ENCODE measurements around the gene HMGCL.
"Not testable (repeated sequence)": the region's sequence is repeated elsewhere in the genome, so short reads cannot be mapped to it uniquely, and the experiment has no call there.

The HMGCL gene

DNA sequence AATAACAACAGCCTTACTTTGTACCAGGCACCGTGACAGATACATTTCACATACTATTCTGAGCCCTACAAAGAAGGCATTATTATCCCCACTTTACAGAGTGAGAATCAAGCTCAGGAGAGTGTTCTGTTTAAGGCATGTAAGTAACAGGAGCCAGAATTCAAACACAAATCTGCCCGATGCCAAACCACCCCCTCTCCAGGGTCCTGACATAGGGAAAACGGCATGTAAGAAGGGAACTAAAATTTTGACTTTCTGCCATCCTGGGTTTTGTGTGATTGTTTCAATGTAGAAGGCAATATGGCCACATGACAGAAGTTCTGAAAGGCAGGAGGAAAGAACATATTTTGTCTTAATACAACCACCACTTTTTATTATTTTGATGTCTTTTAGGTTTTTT is 37.4 kb upstream of the HMGCL start:
- no peak overlapping the region for H3K4me2 ChIP-seq
- H3K4me3 ChIP-seq (IDR thresholded peaks at IDR 0.05; ENCODE audit: insufficient read depth, low read depth, low read length) = no peak overlapping the region
- H3K4me1 ChIP-seq (ENCODE audit: low read depth, poor library complexity, severe bottlenecking) = peaks cover 28% of the 10 kb centered on the region
- no peak overlapping the region for H2AFZ ChIP-seq (ENCODE audit: low read depth)
- no peaks in the 10 kb centered on the region for H3K79me2 ChIP-seq (ENCODE audit: insufficient read depth, low read depth)
- H3K36me3 ChIP-seq (ENCODE audit: insufficient read depth) = peaks cover 2% of the 10 kb centered on the region; the same call in 1 of the 2 replicates
- no peak overlapping the region for H3K27ac ChIP-seq
- TF ChIP-seq, protein P1, sequence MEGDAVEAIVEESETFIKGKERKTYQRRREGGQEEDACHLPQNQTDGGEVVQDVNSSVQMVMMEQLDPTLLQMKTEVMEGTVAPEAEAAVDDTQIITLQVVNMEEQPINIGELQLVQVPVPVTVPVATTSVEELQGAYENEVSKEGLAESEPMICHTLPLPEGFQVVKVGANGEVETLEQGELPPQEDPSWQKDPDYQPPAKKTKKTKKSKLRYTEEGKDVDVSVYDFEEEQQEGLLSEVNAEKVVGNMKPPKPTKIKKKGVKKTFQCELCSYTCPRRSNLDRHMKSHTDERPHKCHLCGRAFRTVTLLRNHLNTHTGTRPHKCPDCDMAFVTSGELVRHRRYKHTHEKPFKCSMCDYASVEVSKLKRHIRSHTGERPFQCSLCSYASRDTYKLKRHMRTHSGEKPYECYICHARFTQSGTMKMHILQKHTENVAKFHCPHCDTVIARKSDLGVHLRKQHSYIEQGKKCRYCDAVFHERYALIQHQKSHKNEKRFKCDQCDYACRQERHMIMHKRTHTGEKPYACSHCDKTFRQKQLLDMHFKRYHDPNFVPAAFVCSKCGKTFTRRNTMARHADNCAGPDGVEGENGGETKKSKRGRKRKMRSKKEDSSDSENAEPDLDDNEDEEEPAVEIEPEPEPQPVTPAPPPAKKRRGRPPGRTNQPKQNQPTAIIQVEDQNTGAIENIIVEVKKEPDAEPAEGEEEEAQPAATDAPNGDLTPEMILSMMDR (conservative IDR thresholded peaks at IDR 0.05; ENCODE audit: low read depth, low read length) = no peak
- H3K9ac ChIP-seq = no peak overlapping the region
- no peaks in the 10 kb centered on the region for H4K20me1 ChIP-seq (ENCODE audit: insufficient read depth)
- H3K27me3 ChIP-seq (ENCODE audit: insufficient read depth, low read depth) = no peaks in the 10 kb centered on the region

DNA sequence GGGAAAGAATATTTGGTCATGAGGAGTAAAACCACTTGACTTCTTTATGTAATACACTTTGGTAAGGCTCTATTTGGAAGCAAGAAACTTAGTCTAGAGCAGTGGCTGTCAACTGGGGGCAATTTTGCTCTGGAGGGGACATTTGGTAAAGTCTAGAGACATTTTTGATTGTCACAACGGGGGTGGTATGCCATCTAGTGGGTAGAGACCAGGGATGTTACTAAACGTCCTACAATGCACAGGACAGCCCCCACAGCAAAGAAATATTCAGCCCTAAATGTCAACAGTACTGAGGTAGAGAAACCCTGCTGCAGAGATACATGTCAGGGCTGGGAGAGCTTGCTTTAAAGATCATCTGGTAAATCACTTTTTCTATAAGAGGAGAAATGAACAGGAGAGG is 29.3 kb upstream of the HMGCL start:
- TF ChIP-seq, protein P1 (conservative IDR thresholded peaks at IDR 0.05; ENCODE audit: low read depth, low read length) = peak; percentile 29; the same call in 1 of the 2 replicates
- no peak overlapping the region for H2AFZ ChIP-seq (ENCODE audit: low read depth)

DNA sequence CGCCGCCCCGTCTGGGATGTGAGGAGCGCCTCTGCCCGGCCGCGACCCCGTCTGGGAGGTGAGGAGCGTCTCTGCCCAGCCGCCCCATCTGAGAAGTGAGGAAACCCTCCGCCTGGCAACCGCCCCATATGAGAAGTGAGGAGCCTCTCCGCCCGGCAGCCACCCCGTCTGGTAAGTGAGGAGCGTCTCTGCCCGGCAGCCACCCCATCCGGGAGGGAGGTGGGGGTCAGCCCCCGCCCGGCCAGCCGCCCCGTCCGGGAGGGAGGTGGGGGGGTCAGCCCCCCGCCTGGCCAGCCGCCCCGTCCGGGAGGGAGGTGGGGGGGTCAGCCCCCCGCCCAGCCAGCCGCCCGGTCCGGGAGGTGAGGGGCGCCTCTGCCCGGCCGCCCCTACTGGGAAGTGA is 27.9 kb upstream of the HMGCL start:
- H3K27ac ChIP-seq; H3K79me2 ChIP-seq (ENCODE audit: insufficient read depth, low read depth); H3K9ac ChIP-seq; H3K27me3 ChIP-seq (ENCODE audit: insufficient read depth, low read depth); H3K4me1 ChIP-seq (ENCODE audit: low read depth, poor library complexity, severe bottlenecking); H3K4me3 ChIP-seq (IDR thresholded peaks at IDR 0.05; ENCODE audit: insufficient read depth, low read depth, low read length); H3K4me2 ChIP-seq; H2AFZ ChIP-seq (ENCODE audit: low read depth); H4K20me1 ChIP-seq (ENCODE audit: insufficient read depth); H3K36me3 ChIP-seq (ENCODE audit: insufficient read depth): not testable (repeated sequence)

More for the DNA sequence above, 29.3 kb upstream of the HMGCL start:
- no peaks in the 10 kb centered on the region for H3K27me3 ChIP-seq (ENCODE audit: insufficient read depth, low read depth)
- no peak overlapping the region for H3K9ac ChIP-seq
- no peaks in the 10 kb centered on the region for H3K36me3 ChIP-seq (ENCODE audit: insufficient read depth)
- no peaks in the 10 kb centered on the region for H4K20me1 ChIP-seq (ENCODE audit: insufficient read depth)
- no peaks in the 10 kb centered on the region for H3K4me1 ChIP-seq (ENCODE audit: low read depth, poor library complexity, severe bottlenecking)
- H3K27ac ChIP-seq = no peak overlapping the region
- H3K4me3 ChIP-seq (IDR thresholded peaks at IDR 0.05; ENCODE audit: insufficient read depth, low read depth, low read length) = no peak overlapping the region
- no peak overlapping the region for H3K4me2 ChIP-seq
- no peaks in the 10 kb centered on the region for H3K79me2 ChIP-seq (ENCODE audit: insufficient read depth, low read depth)

GRCh38 chr1:23851406-23851805 is 26.2 kb upstream of the HMGCL start:
- not testable (repeated sequence) for H4K20me1 ChIP-seq (ENCODE audit: insufficient read depth); H3K4me3 ChIP-seq (IDR thresholded peaks at IDR 0.05; ENCODE audit: insufficient read depth, low read depth, low read length); H3K4me2 ChIP-seq; H3K79me2 ChIP-seq (ENCODE audit: insufficient read depth, low read depth); H3K9ac ChIP-seq; H3K27ac ChIP-seq; H3K27me3 ChIP-seq (ENCODE audit: insufficient read depth, low read depth); H2AFZ ChIP-seq (ENCODE audit: low read depth); H3K36me3 ChIP-seq (ENCODE audit: insufficient read depth); H3K4me1 ChIP-seq (ENCODE audit: low read depth, poor library complexity, severe bottlenecking)

DNA sequence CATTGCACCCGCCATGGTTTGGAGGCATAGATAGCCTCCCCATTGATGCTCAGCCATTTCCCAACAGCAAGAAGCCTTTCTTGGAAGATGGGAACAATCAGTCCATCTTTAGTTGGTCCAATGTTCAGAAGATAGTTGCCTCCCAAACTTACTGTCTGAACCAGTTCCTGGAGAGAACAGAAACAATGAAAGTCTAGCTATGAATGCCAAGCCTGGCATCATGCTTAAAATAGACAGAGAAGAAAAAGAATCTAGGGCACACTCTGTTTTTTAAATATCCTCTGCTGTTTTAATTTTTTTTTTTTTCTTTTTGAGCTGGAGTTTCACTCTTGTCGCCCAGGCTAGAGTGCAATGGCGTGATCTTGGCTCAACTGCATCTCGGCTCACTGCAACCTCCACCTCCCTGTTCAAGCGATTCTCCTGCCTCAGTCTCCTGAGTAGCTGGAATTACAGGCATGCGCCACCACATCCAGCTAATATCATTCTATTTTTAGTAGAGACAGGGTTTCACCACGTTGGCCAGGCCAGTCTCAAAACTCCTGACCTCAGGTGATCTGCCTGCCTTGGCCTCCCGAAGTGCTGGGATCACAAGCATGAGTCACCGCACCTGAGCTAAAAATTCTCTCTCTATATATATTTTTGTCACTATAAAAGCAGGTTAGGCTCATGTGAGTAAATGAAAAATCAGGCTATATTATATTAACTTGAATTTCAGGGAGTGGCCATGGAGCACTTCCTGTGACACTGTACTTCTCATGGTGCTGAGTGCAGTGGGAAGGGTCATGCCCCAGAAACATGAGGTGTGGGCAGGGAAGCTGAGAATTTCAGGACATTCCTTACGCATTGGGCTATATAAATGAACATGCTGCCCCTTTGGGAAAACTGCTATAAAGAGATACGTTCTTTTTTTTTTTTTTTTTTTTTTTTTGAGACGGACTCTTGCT is 23.7 kb upstream of the HMGCL start:
- H3K9ac ChIP-seq = no peak overlapping the region
- H3K4me1 ChIP-seq (ENCODE audit: low read depth, poor library complexity, severe bottlenecking) = no peaks in the 10 kb centered on the region
- H3K27me3 ChIP-seq (ENCODE audit: insufficient read depth, low read depth) = no peaks in the 10 kb centered on the region
- no peak overlapping the region for H3K27ac ChIP-seq
- TF ChIP-seq, protein P1 (conservative IDR thresholded peaks at IDR 0.05; ENCODE audit: low read depth, low read length) = no peak
- H3K79me2 ChIP-seq (ENCODE audit: insufficient read depth, low read depth) = no peaks in the 10 kb centered on the region
- H4K20me1 ChIP-seq (ENCODE audit: insufficient read depth) = no peaks in the 10 kb centered on the region
- no peak overlapping the region for H2AFZ ChIP-seq (ENCODE audit: low read depth)
- no peak overlapping the region for H3K4me3 ChIP-seq (IDR thresholded peaks at IDR 0.05; ENCODE audit: insufficient read depth, low read depth, low read length)
- no peaks in the 10 kb centered on the region for H3K36me3 ChIP-seq (ENCODE audit: insufficient read depth)
- no peak overlapping the region for H3K4me2 ChIP-seq

- not testable (repeated sequence) for H3K36me3 ChIP-seq (ENCODE audit: insufficient read depth); H2AFZ ChIP-seq (ENCODE audit: low read depth); H3K4me1 ChIP-seq (ENCODE audit: low read depth, poor library complexity, severe bottlenecking); H3K79me2 ChIP-seq (ENCODE audit: insufficient read depth, low read depth); H4K20me1 ChIP-seq (ENCODE audit: insufficient read depth); H3K4me3 ChIP-seq (IDR thresholded peaks at IDR 0.05; ENCODE audit: insufficient read depth, low read depth, low read length); H3K27me3 ChIP-seq (ENCODE audit: insufficient read depth, low read depth); H3K9ac ChIP-seq; H3K4me2 ChIP-seq; H3K27ac ChIP-seq
Measured at GRCh38 chr1:23847482-23848095, 22.4 kb upstream of the HMGCL start.

All from KMS-11 (cell line).